K562 (cell line): Measurements from ENCODE around the gene CCDC183. TPM values are rescaled to one million over a fixed set of nuclear protein-coding genes. Genes with fewer than 3 reads are reported as not detected.

Experiments used
- ATAC-seq: fragments of 200-7000 bp; cut with Tn5 transposase; 3 replicates; pipeline ENCODE4 v1.9.1; 2020; ENCODE audit warnings: moderate library complexity
- BruUV-seq: library from RNA; stranded (reverse); fragments of 400-500 nt; replicated peaks from 2 replicates; lab custom pipeline; 2021; lab: Mats Ljungman, UMichigan
- CTCF ChIA-PET: fragments of 300-600 bp; formaldehyde crosslinking; extraction: SDS; loops from one replicate; lab custom pipeline; 2021; ENCODE audit warnings: low intra/inter-chr PET ratio; lab: Yijun Ruan, JAX
- POLR2A ChIA-PET: fragments of 300-600, 350-650 bp; sonication (Branson Sonifier 250); formaldehyde crosslinking; extraction: SDS; loops from one replicate; lab custom pipeline; 2021; ENCODE audit warnings: antibody characterized with exemption, inconsistent platforms; lab: Yijun Ruan, JAX
- DNase-seq, 4 experiments: peaks; one replicate each; pipeline versions ENCODE4 v3.0.0 to v3.0.0-alpha.2; 2011 to 2018; ENCODE audit warnings: low spot score in 3 of 4, mixed read lengths in 3 of 4; ENCODE audit errors: extremely low read depth in 1 of 4
- FAIRE-seq: peaks from 2 replicates; lab custom pipeline; 2011; peaks lifted over from hg19 to GRCh38; lab: Jason Lieb, UNC
- H2AFZ ChIP-seq: 2 replicates; pipeline ENCODE4 v1.6.0; 2011; ENCODE audit warnings: low read depth, low read length, control low read depth, inconsistent platforms
- H3K27ac ChIP-seq: fragments of 200-600 bp; 3 replicates; pipeline ENCODE4 v1.8.0; 2011; ENCODE audit warnings: low read depth, mild to moderate bottlenecking, control low read depth, inconsistent platforms, low read length, moderate library complexity, mixed read lengths; ENCODE audit errors: extremely low read depth
- H3K27me3 ChIP-seq, 2 experiments: fragments of 300-600 bp in 1 of 2; 2 replicates in 1 of 2; 3 replicates in 1 of 2; pipeline versions ENCODE4 v1.6.0 to v1.8.0; 2011; ENCODE audit warnings: inconsistent platforms in 2 of 2, low read length in 2 of 2, mild to moderate bottlenecking in 1 of 2, mixed read lengths in 1 of 2, moderate library complexity in 1 of 2; ENCODE audit not compliant: control insufficient read depth in 2 of 2, insufficient read depth in 2 of 2
- H3K36me3 ChIP-seq: fragments of 300-600 bp; 3 replicates; pipeline ENCODE4 v1.8.0; 2011; ENCODE audit warnings: mild to moderate bottlenecking, low read length, inconsistent platforms; ENCODE audit not compliant: control insufficient read depth, insufficient read depth
- H3K4me1 ChIP-seq, 2 experiments: fragments of 200-600 bp in 1 of 2; replicated peaks in 1 of 2; 2 replicates in 1 of 2; 3 replicates in 1 of 2; pipeline versions ENCODE4 v1.5.1 to v1.8.0; 2011; ENCODE audit warnings: inconsistent platforms in 2 of 2, low read length in 2 of 2, mild to moderate bottlenecking in 1 of 2, mixed read lengths in 1 of 2, moderate library complexity in 1 of 2; ENCODE audit not compliant: control insufficient read depth in 2 of 2, insufficient read depth in 2 of 2
- H3K4me2 ChIP-seq: 2 replicates; pipeline ENCODE4 v1.6.1; 2011; ENCODE audit warnings: low read length, control low read depth, inconsistent platforms, mixed read lengths; ENCODE audit not compliant: insufficient read depth
- H3K4me3 ChIP-seq: fragments of 200-600 bp; sonication (generic), shearing (Covaris generic); 2 replicates; pipeline ENCODE4 v1.5.1; 2016; ENCODE audit warnings: control low read depth, inconsistent platforms
- H3K79me2 ChIP-seq: fragments of 200-600 bp; 3 replicates; pipeline ENCODE4 v1.8.0; 2011; ENCODE audit warnings: low read length, inconsistent platforms; ENCODE audit not compliant: control insufficient read depth, insufficient read depth
- H3K9ac ChIP-seq, 2 experiments: 2 replicates each; pipeline versions ENCODE4 v1.6.0 to v1.6.1; 2011; ENCODE audit warnings: low read depth in 2 of 2, low read length in 2 of 2, control low read depth in 1 of 2, inconsistent platforms in 1 of 2, mild to moderate bottlenecking in 1 of 2, mixed read lengths in 1 of 2; ENCODE audit not compliant: insufficient read depth in 1 of 2
- H3K9me1 ChIP-seq: one replicate; pipeline ENCODE4 v1.6.0; 2011; ENCODE audit warnings: inconsistent platforms, mild to moderate bottlenecking, low read length, moderate library complexity; ENCODE audit not compliant: control insufficient read depth, insufficient read depth
- H3K9me3 ChIP-seq: replicated peaks from 2 replicates; pipeline ENCODE4 v1.5.1; 2011; ENCODE audit warnings: low read depth, low read length, inconsistent platforms; ENCODE audit not compliant: control insufficient read depth, insufficient read depth
- H4K20me1 ChIP-seq: replicated peaks from 2 replicates; pipeline ENCODE4 v1.6.1; 2011; ENCODE audit warnings: low read length, inconsistent platforms, mixed read lengths; ENCODE audit not compliant: control insufficient read depth, insufficient read depth
- AFF1 ChIP-seq, 2 experiments: fragments of 450-650 bp; IDR thresholded peaks; 2 replicates each; pipeline ENCODE4 v1.6.1; 2018; ENCODE audit warnings: mild to moderate bottlenecking in 2 of 2, low read depth in 1 of 2; ENCODE audit not compliant: partially characterized antibody in 2 of 2
- ARNT ChIP-seq, 2 experiments: fragments of 450-650 bp; IDR thresholded peaks; 2 replicates each; pipeline ENCODE4 v1.6.1; 2016; ENCODE audit warnings: mild to moderate bottlenecking in 1 of 2
- GTF3C2 ChIP-seq: IDR thresholded peaks from 3 replicates; pipeline ENCODE4 v1.6.1; 2011; ENCODE audit warnings: borderline replicate concordance, mild to moderate bottlenecking, moderate library complexity; ENCODE audit not compliant: insufficient read length; ENCODE audit errors: extremely low read depth
- PRDM10 ChIP-seq: fragments of 450-650 bp; IDR thresholded peaks from 2 replicates; pipeline ENCODE4 v1.6.1; 2018; ENCODE audit not compliant: partially characterized antibody
- UBTF ChIP-seq, 2 experiments: IDR thresholded peaks; 2 replicates each; pipeline ENCODE4 v1.6.1; 2012; ENCODE audit warnings: improper control_type of control experiment in 2 of 2, low read depth in 2 of 2, low read length in 2 of 2, borderline replicate concordance in 1 of 2
- ZNF699 ChIP-seq: fragments of 250-450 bp; sonication (Bioruptor Pico); IDR thresholded peaks from 2 replicates; pipeline ENCODE4 v1.8.0; 2021; ENCODE audit warnings: mild to moderate bottlenecking, moderate library complexity; ENCODE audit not compliant: insufficient replicate concordance
- WGBS: fragments of 100-300 bp; shearing (Covaris generic); methylation state at CpG from one replicate; pipeline ENCODE4 v1.1.6; 2016; ENCODE audit warnings: low coverage, mixed read lengths; ENCODE audit not compliant: insufficient coverage; ENCODE audit errors: missing lambda C conversion rate; 5-methylcytosine and 5-hydroxymethylcytosine counted together
- in situ Hi-C: fragments of 300-500 bp; cut with MboI; formaldehyde crosslinking; loops from 4 replicates; pipeline ENCODE4 v1.15.0; 2018; ENCODE audit warnings: inconsistent platforms, mixed read lengths
- intact Hi-C: fragments of 100-400 bp; cut with micrococcal nuclease; formaldehyde crosslinking; loops from 2 replicates; pipeline ENCODE4 v1.14.2; 2022
- polyA plus RNA-seq, 8 experiments: library from polyadenylated mRNA; depleted of rRNA in 4 of 8; stranded (reverse) in 5 of 8; unstranded in 3 of 8; fragments of >200 nt; fragmentation: Nextera tagmentation in 2 of 8; fragmentation: Illumina TruSeq in 1 of 8; extraction: Ambion mirVana in 2 of 8; extraction: Trizol in 1 of 8; gene quantifications; 2 replicates each; pipeline versions ENCODE4 v1.2.1 to v1.2.3, GENCODE V29; 2011 to 2014; ENCODE audit warnings: inconsistent platforms in 1 of 8, missing spikeins in 1 of 8
- total RNA-seq, 7 experiments: library from RNA; depleted of rRNA in 6 of 7; stranded (reverse); fragments of >200 nt in 6 of 7; fragmentation: Illumina TruSeq in 2 of 7; extraction: Trizol in 2 of 7; gene quantifications; 2 replicates each; pipeline versions ENCODE4 v1.2.1 to v1.2.3, GENCODE V29; 2011 to 2021; ENCODE audit warnings: low replicate concordance in 1 of 7

CCDC183 gene
- total and polyA plus RNA-seq, 9 of the 15 experiments (the other 6 are each of a cell fraction or from before 2014, with no cell fraction given), result 0.21 to 0.60 (median 0.29) TPM; not detected in 4

- ATAC-seq (peak; percentile 25), FAIRE-seq (peak; percentile 73), DNase-seq (peak in 1 of 4 experiments; percentile 56)
- H3K4me1 ChIP-seq, result peaks cover 26 to 45% of the 10 kb centered on the region in 2 experiments
- H3K79me2 ChIP-seq, result peaks cover 74% of the 10 kb centered on the region
- WGBS, result 1% methylated on average over 13 of the region's 14 CpGs
- H3K4me3 ChIP-seq, result peak overlapping the region; percentile 97
- POLR2A ChIA-PET, result interaction anchor here (1.1 to 3.6 kb wide), 3 partner anchors 11 to 31 kb away, joined by 3 to 16 read pairs (median 14); no protein-coding TSS in a partner anchor
- H4K20me1 ChIP-seq, result no peaks in the 10 kb centered on the region
- peak overlapping the region; percentile 77 to 99 for H3K9ac ChIP-seq
- BruUV-seq, result no TSS peak
- no peaks in the 10 kb centered on the region for H3K27me3 ChIP-seq
- H3K36me3 ChIP-seq, result peaks cover 55% of the 10 kb centered on the region
- in situ Hi-C loops, result no loop called here
- H3K9me3 ChIP-seq, result no peaks in the 10 kb centered on the region
- H3K27ac ChIP-seq, result peak overlapping the region; percentile 91
- CTCF ChIA-PET, result interaction anchor here (0.6 to 0.9 kb wide), 2 partner anchors 22 to 74 kb away, joined by 3 read pairs; no protein-coding TSS in a partner anchor
- no peak overlapping the region for H2AFZ ChIP-seq
- H3K9me1 ChIP-seq, result no peaks in the 10 kb centered on the region
- intact Hi-C loops, result no loop called here
- peak overlapping the region; percentile 94 for H3K4me2 ChIP-seq
- TF ChIP-seq ARNT (IDR thresholded peaks at IDR 0.05), result peak in 1 of 2 experiments; percentile 89; a peak in 2 of 4 replicates
- peak in 1 of 2 experiments; percentile 22 for TF ChIP-seq AFF1 (IDR thresholded peaks at IDR 0.05; ENCODE audit: low read depth in 1 of 2, partially characterized antibody in 2 of 2)
- TF ChIP-seq PRDM10, result peak; percentile 92
- TF ChIP-seq ZNF699 (CRISPR knock-in tag), result peak; percentile 24
- 0 out of 4 replicates have a peak, but pooled peaks of 1 of the 2 experiments have one; percentile 17 for TF ChIP-seq UBTF (IDR thresholded peaks at IDR 0.05; ENCODE audit: borderline replicate concordance in 1 of 2, low read depth in 2 of 2, low read length in 2 of 2)
- TF ChIP-seq GTF3C2, result no peak
Observed at GRCh38 chr9:136808806-136809158, 12.6 kb downstream of the CCDC183 start.
